Activated B cell treated with CpG ODN at 0.5 μM for 24 hours (primary cell): ENCODE results near the gene ARHGAP6. TPM values are rescaled to one million over a fixed set of nuclear protein-coding genes. Genes with fewer than 3 reads are reported as not detected.

Source experiments
- ATAC-seq: fragments of 200-7000 bp; cut with Tn5 transposase; one replicate; pipeline ENCODE4 v1.10.0; 2021; ENCODE audit warnings: low read depth, mild to moderate bottlenecking, moderate library complexity
- CTCF ChIA-PET: fragments of 350-600 bp; sonication (Branson Sonifier 250); formaldehyde crosslinking; loops from one replicate; lab custom pipeline; 2021; ENCODE audit warnings: antibody characterized with exemption; lab: Charles Lee
- POLR2A ChIA-PET: fragments of 350-600 bp; sonication (Branson Sonifier 250); formaldehyde crosslinking; loops from one replicate; lab custom pipeline; 2021; ENCODE audit warnings: antibody characterized with exemption; lab: Charles Lee
- DNase-seq: peaks from one replicate; pipeline ENCODE4 v3.0.0; 2022
- H3K27ac Mint-ChIP-seq: one replicate; pipeline ENCODE4 v1.8.0; 2020; ENCODE audit warnings: mixed read lengths
- H3K27me3 Mint-ChIP-seq: one replicate; pipeline ENCODE4 v1.8.0; 2021; ENCODE audit warnings: mixed read lengths
- H3K36me3 Mint-ChIP-seq: one replicate; pipeline ENCODE4 v1.8.0; 2021; ENCODE audit warnings: low read depth, mixed read lengths
- H3K4me1 Mint-ChIP-seq: one replicate; pipeline ENCODE4 v1.8.0; 2021; ENCODE audit warnings: mixed read lengths
- H3K4me3 Mint-ChIP-seq: one replicate; pipeline ENCODE4 v1.8.0; 2020; ENCODE audit warnings: mild to moderate bottlenecking, mixed read lengths
- H3K9me3 Mint-ChIP-seq: one replicate; pipeline ENCODE4 v1.8.0; 2020; ENCODE audit warnings: mixed read lengths
- CTCF ChIP-seq: fragments of 200-600 bp; IDR thresholded peaks from one replicate; pipeline ENCODE4 v1.8.0; 2022; ENCODE audit warnings: antibody characterized with exemption, mild to moderate bottlenecking
- intact Hi-C: fragments of 100-400 bp; cut with micrococcal nuclease; formaldehyde crosslinking; loops from one replicate; pipeline ENCODE4 v1.15.1; 2024
- total RNA-seq: library from RNA; stranded (reverse); gene quantifications from 2 replicates; pipeline ENCODE4 v1.2.3, GENCODE V29; 2022

Gene ARHGAP6
- total RNA-seq, 1 donor from 2014 or later = 0.42 TPM

DNA sequence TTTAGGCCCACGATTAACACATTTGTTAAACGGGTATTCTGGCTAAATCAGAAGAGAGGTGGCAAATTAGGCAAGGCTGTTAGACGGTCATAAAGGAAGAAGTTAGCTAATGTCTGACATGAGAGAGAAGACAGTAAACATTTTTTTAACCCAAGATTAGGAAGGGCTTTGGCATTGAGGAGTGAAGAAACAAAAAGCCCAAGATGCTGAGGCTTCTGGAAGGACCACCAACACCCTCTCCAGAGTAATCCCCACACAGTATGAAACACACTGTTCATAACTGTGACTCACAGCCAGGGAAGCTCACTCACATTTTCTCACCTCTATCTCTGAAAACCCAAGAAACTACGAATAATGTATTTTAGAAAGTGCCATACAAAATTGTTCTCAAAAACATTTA lies 244.9 kb downstream of the ARHGAP6 start:
- no peaks in the 10 kb centered on the region for H3K36me3 Mint-ChIP-seq
- ChIA-PET CTCF (no interaction called here), POLR2A (no interaction called here)
- H3K4me1 Mint-ChIP-seq = peaks cover 4% of the 10 kb centered on the region
- DNase-seq = no peak
- intact Hi-C loops = no loop called here
- H3K4me3 Mint-ChIP-seq = no peak overlapping the region
- no peak overlapping the region for H3K27ac Mint-ChIP-seq
- H3K27me3 Mint-ChIP-seq = no peaks in the 10 kb centered on the region
- ATAC-seq = no peak
- no peak for TF ChIP-seq CTCF
- no peaks in the 10 kb centered on the region for H3K9me3 Mint-ChIP-seq

GRCh38 chrX:11419102-11419501 lies 246.6 kb downstream of the ARHGAP6 start:
- H3K4me1 Mint-ChIP-seq = peaks cover 4% of the 10 kb centered on the region
- CTCF ChIA-PET = no interaction called here
- no peaks in the 10 kb centered on the region for H3K36me3 Mint-ChIP-seq
- no peak overlapping the region for H3K4me3 Mint-ChIP-seq
- ATAC-seq (no peak), DNase-seq (no peak)
- no peaks in the 10 kb centered on the region for H3K9me3 Mint-ChIP-seq
- intact Hi-C loops = no loop called here
- POLR2A ChIA-PET = no interaction called here
- no peak overlapping the region for H3K27ac Mint-ChIP-seq
- H3K27me3 Mint-ChIP-seq = no peaks in the 10 kb centered on the region
- no peak for TF ChIP-seq CTCF

DNA sequence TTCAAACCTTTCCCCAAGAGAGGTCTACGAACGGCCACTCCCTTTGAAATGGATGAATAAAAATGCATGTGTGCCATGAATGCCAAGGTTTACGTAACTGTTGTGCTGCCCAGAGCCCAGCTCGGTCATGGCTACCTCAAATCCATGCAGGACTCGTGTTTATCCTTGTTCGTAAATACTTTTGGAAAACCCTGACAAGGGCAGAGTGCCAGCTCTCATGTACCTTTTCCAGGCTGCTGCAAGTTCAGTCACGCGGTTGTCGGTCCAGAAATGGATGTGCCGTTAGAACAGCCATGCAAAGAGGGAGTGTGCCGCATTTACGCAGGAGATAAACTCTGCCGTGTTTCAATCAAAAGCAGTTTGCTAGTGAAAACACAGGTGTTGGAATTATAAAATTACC lies 249.1 kb downstream of the ARHGAP6 start:
- DNase-seq (no peak), ATAC-seq (no peak)
- POLR2A ChIA-PET = no interaction called here
- CTCF ChIA-PET = no interaction called here
- Mint-ChIP-seq H3K9me3 (no peaks in the 10 kb centered on the region), H3K36me3 (no peaks in the 10 kb centered on the region), H3K4me1 (no peaks in the 10 kb centered on the region), H3K27me3 (no peaks in the 10 kb centered on the region), H3K27ac (no peak overlapping the region), H3K4me3 (no peak overlapping the region)
- no peak for TF ChIP-seq CTCF
- intact Hi-C loops = no loop called here

- no peaks in the 10 kb centered on the region for H3K9me3 Mint-ChIP-seq
- no peak overlapping the region for H3K27ac Mint-ChIP-seq
- no peaks in the 10 kb centered on the region for H3K36me3 Mint-ChIP-seq
- no peak for DNase-seq
- no peaks in the 10 kb centered on the region for H3K4me1 Mint-ChIP-seq
- POLR2A ChIA-PET = no interaction called here
- ATAC-seq = no peak
- TF ChIP-seq CTCF = no peak
- no peak overlapping the region for H3K4me3 Mint-ChIP-seq
- intact Hi-C loops = no loop called here
- H3K27me3 Mint-ChIP-seq = no peaks in the 10 kb centered on the region
- CTCF ChIA-PET = no interaction called here
These were observed 251.6 kb downstream of the ARHGAP6 start for GRCh38 chrX:11414091-11414490.

DNA sequence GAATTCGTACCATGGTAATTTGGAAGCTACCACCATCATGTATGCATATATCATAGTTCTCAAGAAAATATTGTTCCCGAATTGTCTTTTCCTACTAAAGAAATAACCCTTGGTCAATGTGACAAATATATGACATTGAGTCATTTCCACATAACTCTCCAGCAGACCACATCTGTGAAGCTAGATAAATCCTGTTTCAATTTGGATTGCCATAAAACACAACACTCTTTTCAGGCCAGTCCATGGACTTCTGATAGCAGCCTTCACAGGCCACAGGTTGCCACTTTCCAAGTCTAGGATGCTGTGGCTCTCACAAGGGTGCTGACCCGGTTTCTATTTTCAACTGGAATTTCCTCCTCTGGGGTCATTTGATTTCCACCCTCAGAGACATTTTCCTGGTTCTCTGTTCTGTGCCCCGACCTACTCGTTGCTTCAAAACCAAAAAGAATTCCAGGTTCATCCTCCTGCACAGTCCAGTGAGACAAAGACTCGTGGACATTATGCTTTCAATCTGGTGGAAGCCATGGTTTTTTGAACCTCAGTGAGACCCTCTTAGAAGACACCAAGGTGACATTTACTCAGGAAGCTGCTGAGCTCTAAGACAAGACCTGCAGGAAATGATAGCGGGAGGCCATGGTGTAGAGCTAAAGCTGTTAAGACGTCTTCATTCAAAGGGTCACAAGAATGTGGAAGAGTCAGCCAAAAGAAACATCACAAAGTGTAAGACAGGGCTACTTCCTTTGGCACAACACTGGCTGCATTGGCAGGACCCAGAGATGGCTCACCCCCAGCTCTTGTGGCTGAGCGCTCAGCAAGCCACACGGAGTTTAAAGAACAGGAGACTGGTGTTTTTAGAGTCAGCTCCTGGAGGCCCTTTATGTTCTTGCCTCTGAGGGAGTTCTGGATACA lies 252.8 kb downstream of the ARHGAP6 start:
- DNase-seq (no peak), ATAC-seq (no peak)
- CTCF ChIA-PET = no interaction called here
- no peaks in the 10 kb centered on the region for H3K9me3 Mint-ChIP-seq
- intact Hi-C loops = no loop called here
- TF ChIP-seq CTCF = no peak
- no peak overlapping the region for H3K4me3 Mint-ChIP-seq
- no peak overlapping the region for H3K27ac Mint-ChIP-seq
- no peaks in the 10 kb centered on the region for H3K27me3 Mint-ChIP-seq
- POLR2A ChIA-PET = no interaction called here
- no peaks in the 10 kb centered on the region for H3K4me1 Mint-ChIP-seq
- H3K36me3 Mint-ChIP-seq = no peaks in the 10 kb centered on the region
